ENCODE results near the gene NOS1AP.
A peak's percentile ranks its signal among the peaks of the same experiment; 100 is the strongest.

The NOS1AP gene

DNA sequence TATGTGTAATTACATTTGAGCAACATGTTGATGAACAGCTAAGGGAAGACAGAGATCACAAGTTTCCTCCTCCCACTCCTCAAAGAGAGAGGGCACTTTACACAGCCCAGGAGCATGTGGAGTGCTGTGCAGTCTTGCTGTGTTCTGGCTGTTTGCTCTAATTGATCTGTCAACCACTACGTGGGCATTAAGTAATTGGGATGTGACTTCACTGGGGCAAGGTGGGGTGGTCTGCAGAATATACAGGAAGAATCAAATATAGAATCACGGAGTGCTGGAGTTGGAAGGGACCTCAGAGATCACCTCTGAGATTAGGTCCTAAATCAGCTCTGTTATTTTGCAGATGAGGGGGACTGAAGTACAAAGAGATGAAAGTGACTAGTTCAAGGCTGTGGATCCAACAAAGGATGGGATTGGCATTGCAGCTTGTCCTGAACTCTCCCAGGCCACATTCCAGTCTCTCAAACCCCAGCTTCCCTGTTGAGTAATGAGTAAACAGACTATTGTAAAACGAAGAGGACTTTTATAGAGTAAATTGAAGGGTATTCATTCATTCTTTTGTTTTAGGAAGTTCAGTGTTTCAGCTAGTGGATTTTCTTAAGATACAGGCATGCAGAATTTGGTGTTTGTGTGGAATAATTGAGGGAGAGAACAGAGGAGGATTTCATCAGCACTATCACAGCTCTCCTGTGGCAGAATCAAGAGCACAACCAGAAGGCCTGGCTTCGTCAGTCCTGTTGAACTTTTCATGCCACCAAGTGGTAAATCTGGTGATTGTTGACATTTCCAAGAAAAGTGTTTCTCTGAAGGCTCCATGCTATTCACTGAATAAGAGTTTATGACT, 22.4 kb downstream of the NOS1AP start:
- DNase-seq: no peak

DNA sequence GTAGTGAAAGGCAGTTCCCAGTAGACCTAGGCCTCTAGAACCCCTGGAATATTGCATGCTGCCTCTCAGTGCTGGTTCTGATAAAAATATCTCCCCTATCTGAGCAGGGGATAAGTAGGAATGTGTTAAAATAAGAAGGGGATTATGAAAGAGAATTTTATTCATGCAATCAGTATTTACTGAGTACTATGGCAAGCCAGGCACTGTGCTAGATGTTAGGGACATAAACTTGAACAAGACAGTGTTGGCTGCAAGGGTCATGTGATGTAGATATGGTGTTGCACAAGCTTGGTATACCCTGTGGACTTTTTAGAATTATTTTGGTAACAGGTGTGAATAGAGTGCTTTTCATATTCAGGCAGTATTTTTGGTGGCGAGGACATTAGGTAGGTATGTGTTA, 23.6 kb downstream of the NOS1AP start:
- no peak for DNase-seq

DNA sequence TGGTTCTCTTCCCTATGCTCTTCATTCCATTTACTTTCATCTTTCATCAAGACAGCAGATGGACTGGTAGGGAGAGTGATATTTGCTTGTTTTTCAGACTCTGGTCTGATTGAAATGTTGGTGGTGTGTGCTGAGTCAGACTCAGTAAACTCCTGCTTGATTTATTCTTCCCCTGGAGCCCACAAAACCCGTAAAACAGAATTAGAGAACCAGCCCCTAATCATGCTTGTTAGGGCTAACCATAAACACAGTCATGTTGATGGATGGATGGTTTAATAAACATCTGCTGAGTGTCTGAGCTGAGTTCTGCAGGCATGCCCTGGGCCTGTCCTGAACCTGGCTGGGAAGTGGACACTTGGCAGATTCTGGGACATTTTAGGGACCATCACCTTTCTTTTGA, 24.8 kb downstream of the NOS1AP start:
- no peak for DNase-seq

DNA sequence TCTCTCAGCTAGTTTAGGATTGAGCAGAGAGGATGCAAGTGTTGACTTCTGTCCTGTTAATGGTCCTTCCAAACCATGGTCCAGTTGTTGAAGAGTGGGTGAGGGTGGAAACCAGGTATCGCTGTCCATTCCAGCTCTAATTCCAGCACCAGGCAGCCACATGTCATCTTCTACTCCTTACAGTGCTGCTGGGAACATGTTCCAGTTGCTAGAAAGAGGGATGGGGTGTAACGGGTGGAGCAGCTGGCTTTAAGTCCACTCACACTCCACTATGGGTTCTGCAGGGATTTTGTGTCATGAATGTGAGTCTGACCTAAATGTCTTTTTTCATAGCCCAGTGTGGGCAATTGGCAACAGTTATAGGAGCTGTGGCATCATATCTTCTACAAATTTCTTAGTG, 25.2 kb downstream of the NOS1AP start:
- DNase-seq: no peak

DNA sequence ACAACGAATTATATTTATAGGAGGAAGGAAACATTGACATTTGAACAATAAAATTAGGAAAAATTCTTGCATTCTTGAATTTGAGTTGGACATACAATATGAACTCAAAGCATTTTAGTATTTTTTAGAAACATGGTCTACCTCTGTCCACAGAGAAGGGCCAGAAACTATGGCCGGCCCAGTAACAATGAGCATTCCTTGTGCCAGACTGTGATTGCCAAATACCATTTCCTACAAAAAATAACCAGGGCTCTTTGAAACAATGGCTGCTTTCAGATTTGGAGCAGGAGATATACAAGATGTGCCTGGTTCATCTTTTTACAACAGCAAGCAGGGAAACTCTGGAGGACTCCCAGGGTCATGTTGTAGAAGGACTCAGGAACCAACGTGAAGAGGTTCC, 38.4 kb downstream of the NOS1AP start:
- no peak for DNase-seq

DNA sequence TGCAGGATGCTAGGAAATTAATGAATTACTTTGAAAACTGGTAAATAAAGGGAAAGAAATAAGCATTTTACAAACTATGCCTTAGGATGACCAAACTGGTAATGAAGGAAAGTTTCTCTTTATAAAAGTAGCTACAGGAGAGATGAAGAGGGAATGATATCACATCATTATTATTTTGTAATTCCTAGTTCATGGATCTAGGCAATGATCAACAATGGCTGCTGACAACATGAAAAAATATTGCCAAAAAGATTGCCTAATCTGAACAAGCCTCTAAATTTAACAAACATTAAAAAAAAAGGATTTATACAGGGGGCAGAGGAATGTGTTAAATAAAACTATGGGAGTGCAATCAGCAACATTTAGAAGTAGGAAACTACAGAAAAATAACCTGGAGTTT, 38.9 kb downstream of the NOS1AP start:
- DNase-seq: no peak

DNA sequence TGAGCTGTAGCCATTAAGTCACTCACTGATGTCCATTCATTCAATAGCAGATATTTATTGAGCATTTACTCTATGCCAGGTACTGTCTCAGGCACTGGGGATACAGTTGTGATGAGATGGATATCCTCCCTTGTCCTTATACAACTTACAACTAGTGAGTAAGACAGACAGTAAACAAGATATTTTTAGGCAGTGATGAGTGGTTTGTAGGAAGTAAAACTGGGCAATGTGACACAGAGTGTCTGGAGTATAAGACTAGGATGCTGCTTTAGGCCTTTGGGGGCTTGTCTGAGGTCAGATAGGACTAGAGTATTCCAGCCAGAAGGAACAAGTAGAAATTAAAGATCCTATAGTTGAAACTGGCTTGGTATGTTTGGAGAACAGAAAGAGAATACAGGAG, 41.4 kb downstream of the NOS1AP start:
- no peak for DNase-seq

DNA sequence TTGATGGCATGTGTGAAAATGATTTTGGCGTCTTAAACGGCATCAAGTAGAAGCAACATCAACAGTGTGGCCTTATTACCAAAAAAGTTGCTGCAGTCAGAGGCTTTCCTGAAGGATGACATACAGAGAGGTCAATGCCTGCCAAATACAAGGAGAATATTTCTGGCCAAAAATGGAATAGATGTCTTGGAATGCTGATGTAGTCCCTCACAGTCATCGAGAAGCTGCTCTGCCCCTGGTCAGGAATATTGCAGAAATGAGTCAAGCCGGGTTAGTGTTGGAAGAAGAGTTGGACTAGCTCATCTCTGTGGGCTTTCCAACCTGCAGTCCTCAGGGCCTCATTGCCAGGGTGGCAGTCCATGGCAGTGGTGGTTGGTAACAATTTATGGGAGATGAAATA, 42.1 kb downstream of the NOS1AP start:
- DNase-seq: no peak

DNA sequence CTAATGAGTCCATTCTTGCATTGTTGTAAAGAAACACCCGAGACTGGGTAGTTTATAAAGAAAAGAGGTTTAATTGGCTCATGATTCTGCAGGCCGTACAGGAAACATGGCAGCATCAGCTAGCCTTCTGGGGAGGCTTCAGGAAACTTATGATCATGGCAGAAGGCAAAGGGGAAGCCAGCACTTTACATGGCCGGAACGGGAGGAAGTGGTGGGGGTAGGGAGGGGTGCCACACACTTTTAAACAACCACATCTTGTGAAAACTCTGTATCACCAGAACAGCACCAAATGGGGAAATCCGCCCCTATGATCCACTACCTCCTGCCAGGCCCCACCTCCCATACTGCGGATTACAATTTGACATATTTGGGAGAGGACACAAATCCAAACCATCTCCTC, 43.9 kb downstream of the NOS1AP start:
- no peak for DNase-seq

DNA sequence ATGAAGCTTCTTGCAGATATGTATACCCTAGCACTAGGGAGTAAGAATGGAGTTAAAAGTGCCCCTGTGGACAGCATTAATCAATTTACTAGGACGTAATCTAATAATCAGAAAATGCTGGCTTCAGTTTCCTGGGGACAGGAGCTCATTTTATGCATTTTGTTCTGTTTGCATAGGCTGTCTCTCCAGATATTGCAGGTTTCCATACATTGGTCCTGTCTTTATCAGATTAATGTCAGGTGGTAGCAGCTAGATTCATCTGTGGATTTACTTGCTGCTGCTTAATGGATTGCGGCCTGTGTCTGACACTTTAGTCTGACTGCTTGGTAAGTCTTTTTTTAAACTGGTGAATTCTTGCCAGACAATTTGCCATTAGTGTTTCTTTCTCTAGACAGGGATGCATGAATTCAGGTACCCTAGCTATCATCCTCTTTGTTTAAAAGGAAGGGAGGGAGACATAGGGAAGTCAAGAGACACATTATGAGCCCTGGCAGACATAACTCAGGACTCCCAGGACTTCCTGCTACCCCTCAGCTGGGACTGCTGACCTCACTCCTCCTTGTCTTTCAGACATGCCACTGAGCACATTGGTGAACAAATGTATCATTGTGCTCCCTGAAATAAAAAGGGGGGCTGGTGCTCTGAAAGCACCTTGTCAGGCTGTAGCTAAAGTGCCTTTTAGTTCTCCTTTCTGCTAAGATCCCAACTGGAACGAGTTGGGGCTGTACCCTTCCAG, 47.7 kb downstream of the NOS1AP start:
- no peak for DNase-seq

DNA sequence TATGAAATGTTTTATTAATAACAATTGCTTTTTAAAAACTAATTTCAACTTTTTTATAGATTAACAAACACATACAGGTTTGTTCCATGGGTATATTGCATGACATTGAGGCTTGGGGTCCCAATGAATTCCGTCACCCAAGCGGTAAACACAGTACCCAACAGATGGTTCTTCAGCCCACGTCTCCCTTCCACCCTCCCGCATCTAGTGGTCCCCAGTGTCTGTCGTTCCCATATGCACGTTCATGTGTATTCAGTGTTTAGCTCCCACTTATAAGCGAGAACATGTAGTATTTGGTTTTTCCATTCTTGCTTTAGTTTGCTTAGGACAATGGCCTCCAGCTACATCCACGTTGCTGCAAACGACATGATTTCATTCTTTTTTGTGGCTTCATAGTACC, 48.6 kb downstream of the NOS1AP start:
- DNase-seq: no peak

DNA sequence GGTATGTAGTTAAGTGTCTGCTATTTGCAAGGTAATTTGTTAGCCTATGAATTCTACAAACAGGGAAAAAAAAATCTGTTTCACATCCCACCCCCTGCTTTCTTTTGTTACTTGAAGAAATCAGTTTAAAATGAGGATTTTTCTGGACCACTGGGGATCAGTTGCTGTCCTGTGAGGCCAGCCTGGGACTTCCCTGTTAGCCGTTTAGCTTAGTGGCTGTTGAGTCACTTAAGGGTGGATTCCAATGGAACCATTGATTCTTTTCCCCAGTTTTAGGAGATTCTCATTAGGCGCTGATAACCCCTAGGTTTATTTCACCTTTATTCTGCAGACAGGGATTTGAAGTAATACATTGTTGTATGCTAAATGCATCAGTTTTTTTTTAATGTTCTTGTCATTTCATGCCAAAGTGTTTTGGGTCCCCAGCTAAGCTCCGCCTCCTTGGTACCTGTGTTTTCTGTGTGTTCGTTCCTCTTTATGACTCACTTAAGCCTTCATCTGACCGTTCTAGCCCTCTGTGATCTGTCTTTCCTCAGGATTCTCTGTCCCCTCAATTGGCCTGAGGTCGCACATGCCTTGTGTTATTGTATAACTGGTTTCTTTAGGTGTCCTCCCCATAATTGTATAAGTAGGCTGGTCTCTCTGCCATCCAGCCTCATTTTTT, 59.3 kb downstream of the NOS1AP start:
- no peak for DNase-seq

DNA sequence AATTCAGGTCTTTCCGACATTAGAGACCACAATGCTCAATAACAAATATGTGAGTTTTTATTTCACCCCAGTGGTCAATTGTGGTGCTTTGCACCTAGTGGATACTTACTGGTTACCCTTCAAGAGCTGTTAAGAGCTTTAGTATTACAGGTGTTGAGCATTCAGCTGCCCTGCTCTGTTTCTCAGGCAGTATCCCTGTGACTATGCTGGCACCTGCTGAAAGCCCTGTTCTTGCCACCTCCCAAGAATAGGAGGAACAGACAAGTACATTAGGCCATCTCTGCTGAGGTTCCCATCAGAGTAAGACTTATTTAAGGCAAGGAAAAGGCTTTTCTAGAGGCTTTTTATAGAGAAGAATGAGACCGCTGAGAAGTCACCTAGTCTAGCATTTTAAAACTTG, 60.8 kb downstream of the NOS1AP start:
- DNase-seq: no peak

DNA sequence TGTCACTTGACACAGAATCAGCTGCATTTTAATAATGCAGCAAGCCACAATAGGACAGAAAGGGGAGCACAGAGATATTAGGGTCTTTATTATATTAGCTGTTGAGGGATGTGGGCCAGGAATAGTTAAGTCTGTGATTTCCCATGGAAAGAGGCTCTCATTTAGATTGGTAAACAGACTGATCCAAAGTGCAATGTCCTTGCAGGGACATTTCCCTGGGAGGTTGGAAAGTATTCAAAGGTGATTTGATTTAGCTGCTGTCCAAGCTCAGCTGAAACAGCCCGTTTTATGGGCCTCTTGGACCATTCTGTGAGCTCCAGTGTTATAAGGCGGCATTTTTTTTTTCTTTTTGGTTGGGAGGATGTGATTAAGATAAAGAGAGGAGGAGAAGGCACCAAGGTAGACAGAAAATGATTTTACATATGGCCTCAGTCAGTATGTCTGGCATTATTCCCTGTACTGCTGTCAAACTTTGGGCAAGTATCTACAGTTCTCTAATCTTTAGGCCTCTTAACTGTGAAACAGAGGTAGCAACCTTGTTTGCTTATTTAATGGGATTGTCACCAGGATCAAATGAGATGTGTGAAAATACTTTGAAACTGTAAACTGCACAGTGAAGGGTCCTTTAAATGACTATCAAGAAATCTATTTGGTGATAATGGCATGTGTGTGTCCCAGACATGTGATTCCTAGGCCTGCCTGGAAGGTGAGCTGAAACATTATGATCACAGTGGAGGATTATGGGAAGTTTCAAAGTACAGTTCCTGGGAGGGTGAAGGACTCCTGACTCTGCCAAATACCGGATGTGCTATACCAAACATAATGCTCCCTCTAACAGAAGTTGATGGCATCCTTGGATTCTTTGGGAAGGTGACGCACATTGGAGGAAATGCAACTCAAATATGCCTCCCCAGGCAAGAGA, 62.2 kb downstream of the NOS1AP start:
- no peak for DNase-seq

DNA sequence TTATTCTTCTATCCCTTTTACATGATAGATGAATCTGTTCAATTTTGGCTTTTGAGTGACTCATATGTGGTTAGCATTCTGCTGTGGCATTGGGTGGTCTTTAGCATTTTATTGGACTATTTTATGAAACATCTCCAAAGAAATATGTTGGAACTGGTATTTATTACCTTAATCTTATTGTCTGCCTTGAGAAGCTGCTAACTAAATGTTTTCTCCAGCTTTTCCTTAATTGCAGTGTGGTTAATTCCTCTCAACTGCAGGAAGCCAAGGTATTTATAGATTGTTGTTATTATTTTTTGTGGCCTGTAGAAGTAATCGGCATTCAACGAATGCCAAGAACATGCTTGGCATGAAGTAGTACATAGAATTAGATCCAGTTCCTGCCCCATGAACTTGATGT, 64.1 kb downstream of the NOS1AP start:
- no peak for DNase-seq

DNA sequence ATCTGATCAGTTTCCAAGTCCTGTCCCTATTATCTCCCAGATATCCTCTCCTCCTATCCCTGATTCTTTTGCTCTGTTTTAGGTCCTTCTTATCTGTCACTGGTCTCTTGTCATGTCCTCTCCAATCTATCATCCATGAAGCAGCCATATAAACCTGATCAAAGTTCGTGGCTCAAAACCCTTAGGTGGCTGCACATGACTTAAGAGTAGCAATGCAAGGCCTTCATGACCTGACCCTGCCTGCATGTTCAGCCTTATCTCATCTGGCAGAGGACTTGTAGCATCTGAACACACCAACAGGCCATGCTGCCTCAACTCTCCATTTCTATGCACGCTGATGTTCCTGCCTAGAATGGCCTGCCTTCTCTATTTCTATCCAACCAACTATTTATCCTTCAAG, 65.2 kb downstream of the NOS1AP start:
- no peak for DNase-seq

DNA sequence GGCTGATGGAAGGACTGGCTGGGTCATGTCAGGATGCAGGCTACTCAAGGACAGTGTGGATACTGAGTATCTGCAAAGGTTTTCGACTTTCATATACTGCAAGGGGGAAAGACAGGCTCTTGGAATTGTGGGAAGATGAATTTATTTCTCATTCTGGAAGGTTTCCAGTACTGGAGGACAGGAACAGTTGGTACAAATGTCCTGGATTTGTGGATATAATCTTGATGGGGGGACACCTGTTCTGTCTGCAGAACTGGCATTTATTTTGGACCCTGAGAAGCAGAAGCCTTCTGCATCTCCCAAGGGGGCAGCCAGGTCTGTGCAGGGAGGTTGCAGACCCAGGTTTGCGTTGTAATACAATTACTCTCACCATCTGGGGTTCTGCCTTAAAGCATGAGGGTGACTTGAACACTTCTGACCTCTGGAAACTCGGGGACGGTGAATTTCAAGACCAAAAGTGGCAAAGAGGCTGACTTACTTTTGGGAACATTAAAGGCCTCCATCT, 65.8 kb downstream of the NOS1AP start:
- peak; percentile 73 to 88 for DNase-seq

DNA sequence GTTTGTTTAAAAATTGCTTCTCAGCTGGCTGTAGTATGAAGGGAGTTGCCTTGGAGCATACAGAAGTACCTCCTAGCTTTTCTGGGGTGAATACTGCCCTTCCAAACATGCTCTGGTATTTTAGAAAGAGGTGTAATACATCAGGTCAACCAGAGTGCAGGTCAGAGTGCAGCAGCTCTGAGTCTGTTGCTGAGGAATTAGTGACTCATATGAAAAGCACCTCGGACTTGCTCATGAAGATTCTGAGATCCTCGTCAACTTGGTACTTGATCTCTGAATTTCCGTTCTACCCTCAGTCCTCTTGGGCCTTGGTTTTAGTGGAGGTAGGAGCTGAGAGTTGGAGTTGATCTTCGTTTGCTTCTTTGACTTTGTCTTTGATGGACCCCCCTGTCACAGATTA, 67.3 kb downstream of the NOS1AP start:
- DNase-seq: no peak

DNA sequence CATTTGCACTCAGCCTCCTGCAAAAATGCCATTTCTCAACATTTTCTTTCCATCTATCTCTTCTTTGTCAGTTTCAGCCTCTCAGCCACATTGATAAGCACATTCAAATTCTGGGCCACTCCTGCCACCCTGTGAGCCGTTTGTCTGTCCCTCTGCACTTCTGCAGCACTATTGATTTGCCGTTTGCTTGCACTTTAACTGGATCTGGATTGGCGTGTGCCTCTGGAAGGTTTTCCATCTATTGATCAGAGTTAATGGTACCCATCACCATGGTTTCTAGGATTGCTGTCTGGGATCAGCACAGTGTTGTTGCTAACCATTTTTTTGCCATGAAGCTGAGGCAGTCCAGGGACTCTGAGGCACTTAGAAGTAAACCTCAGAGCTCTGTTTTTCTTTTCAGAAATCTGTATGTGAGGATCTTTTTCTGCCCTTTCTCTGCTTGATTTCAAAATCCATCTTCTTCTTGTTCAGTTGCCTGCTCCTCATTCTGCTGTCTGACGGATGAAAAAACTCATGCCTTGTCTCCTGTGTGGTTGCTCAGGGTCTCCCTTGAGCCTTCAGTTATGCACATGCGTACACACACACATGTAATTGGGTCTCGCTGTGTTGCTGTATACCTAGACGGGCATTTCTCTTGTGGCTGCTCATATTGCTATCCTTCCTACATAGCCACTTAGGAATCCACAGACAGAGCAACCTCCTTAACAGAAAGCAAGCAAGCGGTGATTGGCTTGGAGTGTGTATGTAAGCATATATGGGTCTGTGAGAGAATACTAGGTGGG, 67.9 kb downstream of the NOS1AP start:
- no peak for DNase-seq

DNA sequence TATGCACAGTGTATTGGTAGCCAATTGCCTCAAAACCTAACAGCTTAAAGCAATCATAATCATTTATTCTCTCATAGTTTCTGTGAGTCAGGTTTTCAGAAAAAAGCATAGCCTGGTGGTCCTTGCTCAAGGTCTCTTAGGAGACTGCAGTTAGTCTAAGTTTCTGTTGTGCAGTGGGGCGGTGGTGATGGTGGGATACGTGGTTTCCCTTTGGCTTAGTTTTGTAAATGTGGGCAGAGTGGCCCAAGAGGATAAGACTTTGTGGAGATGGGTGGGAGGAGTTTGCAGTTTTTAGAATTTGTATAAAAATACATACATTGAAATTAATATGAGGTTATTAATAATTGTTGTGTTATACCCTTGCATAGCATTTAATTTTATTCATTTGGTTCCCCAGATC, 68.6 kb downstream of the NOS1AP start:
- DNase-seq: no peak

DNA sequence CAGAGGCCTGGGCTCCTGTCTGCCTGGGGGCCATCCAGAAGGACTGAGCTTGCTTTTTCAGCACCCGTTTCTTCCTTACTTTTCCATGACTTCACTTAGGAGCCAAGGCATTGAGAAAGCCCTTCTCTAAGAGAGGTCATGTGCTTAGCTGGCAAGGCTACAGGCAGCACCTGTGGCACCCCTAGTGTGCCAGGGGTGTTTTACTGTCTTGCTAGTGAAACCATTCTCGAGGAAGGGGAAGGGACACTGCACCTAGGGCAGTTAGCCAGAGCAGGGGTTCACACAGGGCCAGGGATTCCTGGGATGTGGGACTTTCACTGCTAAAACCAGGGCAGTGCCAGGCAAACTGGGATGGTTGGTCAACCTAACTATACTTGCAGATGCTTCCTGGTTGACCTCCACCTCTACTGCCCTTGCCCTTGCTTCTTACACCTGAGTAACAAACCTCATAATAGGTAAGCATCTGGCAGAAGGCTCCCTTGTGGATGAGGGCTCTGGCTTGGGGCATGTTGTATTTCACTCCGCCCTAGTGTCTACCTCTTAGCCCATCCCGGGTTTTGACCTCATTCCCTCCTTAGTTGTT, 69.2 kb downstream of the NOS1AP start:
- DNase-seq: no peak
